Measurements from ENCODE around the gene ARTN.

ARTN gene

GRCh38 chr1:43983253-43983899, 49.8 kb downstream of the ARTN start:
- H3K4me3 ChIP-seq (ENCODE audit: low read depth, low read length): no peak overlapping the region
- TF ChIP-seq, protein P1, sequence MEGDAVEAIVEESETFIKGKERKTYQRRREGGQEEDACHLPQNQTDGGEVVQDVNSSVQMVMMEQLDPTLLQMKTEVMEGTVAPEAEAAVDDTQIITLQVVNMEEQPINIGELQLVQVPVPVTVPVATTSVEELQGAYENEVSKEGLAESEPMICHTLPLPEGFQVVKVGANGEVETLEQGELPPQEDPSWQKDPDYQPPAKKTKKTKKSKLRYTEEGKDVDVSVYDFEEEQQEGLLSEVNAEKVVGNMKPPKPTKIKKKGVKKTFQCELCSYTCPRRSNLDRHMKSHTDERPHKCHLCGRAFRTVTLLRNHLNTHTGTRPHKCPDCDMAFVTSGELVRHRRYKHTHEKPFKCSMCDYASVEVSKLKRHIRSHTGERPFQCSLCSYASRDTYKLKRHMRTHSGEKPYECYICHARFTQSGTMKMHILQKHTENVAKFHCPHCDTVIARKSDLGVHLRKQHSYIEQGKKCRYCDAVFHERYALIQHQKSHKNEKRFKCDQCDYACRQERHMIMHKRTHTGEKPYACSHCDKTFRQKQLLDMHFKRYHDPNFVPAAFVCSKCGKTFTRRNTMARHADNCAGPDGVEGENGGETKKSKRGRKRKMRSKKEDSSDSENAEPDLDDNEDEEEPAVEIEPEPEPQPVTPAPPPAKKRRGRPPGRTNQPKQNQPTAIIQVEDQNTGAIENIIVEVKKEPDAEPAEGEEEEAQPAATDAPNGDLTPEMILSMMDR (IDR thresholded peaks at IDR 0.05; ENCODE audit: borderline replicate concordance, insufficient read depth, low read depth, low read length): no peak

DNA sequence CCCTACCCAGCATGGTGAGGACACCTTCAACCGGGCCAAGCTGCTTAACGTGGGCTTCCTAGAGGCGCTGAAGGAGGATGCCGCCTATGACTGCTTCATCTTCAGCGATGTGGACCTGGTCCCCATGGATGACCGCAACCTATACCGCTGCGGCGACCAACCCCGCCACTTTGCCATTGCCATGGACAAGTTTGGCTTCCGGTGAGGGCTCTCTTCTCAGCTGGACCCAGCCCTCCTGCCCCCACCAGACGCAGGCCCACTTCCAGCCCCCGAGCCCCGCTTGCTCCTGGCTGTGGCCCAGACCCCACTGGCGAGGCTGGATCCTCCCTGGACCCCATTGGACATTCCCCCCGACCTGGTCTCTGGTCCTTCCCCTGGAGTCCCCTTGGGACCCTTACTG, 51.3 kb downstream of the ARTN start:
- TF ChIP-seq, protein P1 (IDR thresholded peaks at IDR 0.05; ENCODE audit: borderline replicate concordance, insufficient read depth, low read depth, low read length): no peak
- H3K4me3 ChIP-seq (ENCODE audit: low read depth, low read length): no peak overlapping the region

DNA sequence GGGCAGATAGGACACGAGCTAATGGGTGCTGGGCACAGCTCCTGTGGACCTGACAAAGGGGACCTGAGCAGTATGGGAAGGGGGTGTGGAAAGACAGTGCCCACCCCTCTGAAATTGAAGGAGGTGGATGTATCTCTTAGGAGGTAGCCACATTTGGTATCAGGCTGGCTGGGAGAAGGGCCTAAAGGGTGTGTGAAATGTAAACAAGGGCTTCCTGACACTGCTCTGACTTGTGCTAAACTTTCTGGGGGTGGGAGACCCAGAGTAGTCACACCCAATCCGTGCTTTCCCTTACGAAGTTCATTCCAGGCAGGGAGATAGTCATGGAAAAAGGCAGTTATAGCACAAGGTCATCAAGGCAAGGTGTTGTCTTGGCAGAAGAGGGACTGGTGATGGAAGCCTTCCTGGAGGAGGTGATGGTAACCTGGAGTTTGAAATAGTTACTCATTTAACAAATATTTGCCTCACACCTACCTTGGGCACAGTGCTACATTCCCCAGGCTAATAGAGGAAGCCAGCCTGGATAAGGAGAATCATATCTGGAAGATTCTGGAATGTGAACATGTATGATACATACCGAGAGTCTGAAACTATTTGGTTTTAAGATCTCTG, 52.5 kb downstream of the ARTN start:
- TF ChIP-seq, protein P1 (IDR thresholded peaks at IDR 0.05; ENCODE audit: borderline replicate concordance, insufficient read depth, low read depth, low read length): no peak
- H3K4me3 ChIP-seq (ENCODE audit: low read depth, low read length): no peak overlapping the region

DNA sequence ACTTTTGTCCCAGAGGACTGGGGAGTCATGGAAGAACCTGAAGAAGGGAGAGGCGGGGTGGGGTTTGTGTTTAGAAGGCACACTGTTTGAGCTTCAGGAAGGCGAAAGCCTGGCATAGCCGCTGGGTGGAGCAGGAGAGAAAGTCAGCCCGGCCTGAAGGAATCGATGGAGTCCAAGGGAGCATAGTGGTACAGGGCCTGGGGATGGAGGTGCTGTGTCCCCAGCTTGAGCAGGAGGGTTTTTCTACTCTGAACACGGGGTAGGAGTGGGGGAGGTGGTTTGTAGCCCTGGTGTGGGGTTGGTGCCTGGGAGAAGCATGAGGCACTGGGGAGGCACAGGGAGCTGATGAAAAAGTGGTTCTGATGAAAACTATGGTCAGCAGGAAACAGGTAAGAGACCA, 53.1 kb downstream of the ARTN start:
- TF ChIP-seq, protein P1 (IDR thresholded peaks at IDR 0.05; ENCODE audit: borderline replicate concordance, insufficient read depth, low read depth, low read length): no peak
- no peak overlapping the region for H3K4me3 ChIP-seq (ENCODE audit: low read depth, low read length)

Data from GM12875 (cell line).